Prostate gland (tissue), 2 donors: ENCODE results near the gene PP2D1. TPM values are rescaled to one million over a fixed set of nuclear protein-coding genes. Genes with fewer than 3 reads are reported as not detected.

Experiments used
- DNase-seq: peaks from one replicate; pipeline ENCODE4 v3.0.0-alpha.2; 2019; ENCODE audit warnings: low spot score
- H3K27ac ChIP-seq, 2 donors: fragments of 200-600 bp; sonication (generic); 2 replicates each; pipeline ENCODE4 v1.5.1; 2017 to 2019
- H3K27me3 ChIP-seq: fragments of 200-600 bp; sonication (generic); replicated peaks from 2 replicates; pipeline ENCODE4 v1.5.1; 2019; ENCODE audit not compliant: insufficient read depth
- H3K36me3 ChIP-seq, 2 donors: fragments of 200-600 bp; sonication (generic); 1 replicate in 1 of 2; 2 replicates in 1 of 2; pipeline versions ENCODE4 v1.5.1 to v1.8.1; 2017 to 2019
- H3K4me1 ChIP-seq: fragments of 200-600 bp; sonication (generic); replicated peaks from 2 replicates; pipeline ENCODE4 v1.5.1; 2019
- H3K4me3 ChIP-seq, 2 donors: fragments of 200-600 bp; sonication (generic); 2 replicates each; pipeline ENCODE4 v1.5.1; 2017 to 2019
- H3K9me3 ChIP-seq: fragments of 200-600 bp; sonication (generic); 2 replicates; pipeline ENCODE4 v1.5.1; 2017
- CTCF ChIP-seq, 4 experiments: fragments of 200-600 bp in 2 of 4; fragments of 450-650 bp in 2 of 4; sonication (generic) in 2 of 4; IDR thresholded peaks; 1 replicate in 3 of 4; 2 replicates in 1 of 4; pipeline ENCODE4 v1.5.1; 2016 to 2019; ENCODE audit warnings: antibody characterized with exemption in 4 of 4, mild to moderate bottlenecking in 2 of 4, moderate library complexity in 2 of 4
- POLR2A ChIP-seq: fragments of 450-650 bp; IDR thresholded peaks from one replicate; pipeline ENCODE4 v1.6.1; 2016; ENCODE audit warnings: antibody characterized with exemption, mild to moderate bottlenecking
- POLR2AphosphoS5 ChIP-seq: sonication (generic); formaldehyde crosslinking; IDR thresholded peaks from one replicate; pipeline ENCODE4 v1.6.1; 2017; ENCODE audit warnings: antibody characterized with exemption
- WGBS: methylation state at CpG from one replicate; pipeline ENCODE4 v1.1.5; 2018; 5-methylcytosine and 5-hydroxymethylcytosine counted together
- intact Hi-C: fragments of 100-400 bp; cut with DNase I; formaldehyde crosslinking; loops from one replicate; pipeline ENCODE4 v1.14.2; 2022
- small RNA-seq, 2 donors: library from RNA; depleted of rRNA; stranded (forward); fragments of <200 nt; gene quantifications; one replicate each; pipeline ENCODE3, GENCODE V24; 2016
- total RNA-seq, 2 donors: library from RNA; depleted of rRNA; stranded (reverse); fragments of >200 nt; gene quantifications; one replicate each; pipeline ENCODE4 v1.1.0, GENCODE V29; 2016

Gene PP2D1
- total RNA-seq, 2 donors from 2014 or later: 0.97 TPM; not detected in 1

GRCh38 chr3:19940643-19941042 lies 71.4 kb downstream of the PP2D1 start:
- no peaks in the 10 kb centered on the region for H3K4me1 ChIP-seq
- no peak overlapping the region for H3K4me3 ChIP-seq
- 73% methylated on average over 1 of the region's 1 CpG for WGBS
- H3K27ac ChIP-seq: no peak overlapping the region
- H3K36me3 ChIP-seq: no peaks in the 10 kb centered on the region
- intact Hi-C loops: no loop called here
- DNase-seq: no peak
- TF ChIP-seq POLR2A (no peak), POLR2AphosphoS5 (no peak), CTCF (IDR thresholded peaks at IDR 0.05) (no peak)
- H3K9me3 ChIP-seq: no peaks in the 10 kb centered on the region
- H3K27me3 ChIP-seq: no peaks in the 10 kb centered on the region

GRCh38 chr3:19938295-19938627 lies 73.8 kb downstream of the PP2D1 start:
- no peaks in the 10 kb centered on the region for H3K4me1 ChIP-seq
- H3K4me3 ChIP-seq: no peak overlapping the region
- H3K27me3 ChIP-seq: no peaks in the 10 kb centered on the region
- no peak for TF ChIP-seq POLR2A
- no peak for TF ChIP-seq POLR2AphosphoS5
- TF ChIP-seq CTCF (IDR thresholded peaks at IDR 0.05): no peak
- no peak overlapping the region for H3K27ac ChIP-seq
- no peaks in the 10 kb centered on the region for H3K9me3 ChIP-seq
- H3K36me3 ChIP-seq: no peaks in the 10 kb centered on the region
- intact Hi-C loops: no loop called here
- DNase-seq: no peak
- WGBS: 76% methylated on average over 1 of the region's 1 CpG

- Histone ChIP-seq H3K27me3 (no peaks in the 10 kb centered on the region), H3K9me3 (no peaks in the 10 kb centered on the region), H3K27ac (no peak overlapping the region), H3K36me3 (no peaks in the 10 kb centered on the region), H3K4me1 (no peaks in the 10 kb centered on the region), H3K4me3 (no peak overlapping the region)
- WGBS: 70% methylated on average over 7 of the region's 7 CpGs
- DNase-seq: no peak
- intact Hi-C loops: no loop called here
- TF ChIP-seq POLR2AphosphoS5 (no peak), CTCF (IDR thresholded peaks at IDR 0.05) (no peak), POLR2A (no peak)
Measured at GRCh38 chr3:19937459-19938294, 74.4 kb downstream of the PP2D1 start.

Small RNA genes within 50 kb of the gene (small RNA-seq; reads per million reads assigned to genes)
- gene RNU4-85P: 0 reads per million in 2 donors
- gene RPL39P18: 0 reads per million in 2 donors

Other genes starting within 250 kb of the PP2D1 start
- gene EFHB, start 78.0 kb downstream of the PP2D1 start, total RNA-seq: 1 to 10 TPM in 1 of 2 donors, under 1 TPM in 1; 0.96 to 4.1 TPM
- 10 to 100 TPM; 55.4 to 61.5 TPM for gene RAB5A, start 65.2 kb downstream of the PP2D1 start, total RNA-seq
- 10 to 100 TPM; 16.4 to 31.7 TPM for gene KAT2B, start 28.2 kb upstream of the PP2D1 start, total RNA-seq
- 1 to 10 TPM in 1 of 2 donors, under 1 TPM in 1; 0.41 to 7.3 TPM for gene SGO1, start 173.9 kb upstream of the PP2D1 start, total RNA-seq